Sciatic nerve (tissue), 2 donors: ENCODE results near the gene HINT3. TPM values are rescaled to one million over a fixed set of nuclear protein-coding genes. Genes with fewer than 3 reads are reported as not detected.
"Not testable (repeated sequence)": the region's sequence is repeated elsewhere in the genome, so short reads cannot be mapped to it uniquely, and the experiment has no call there.

Source experiments
- ATAC-seq: fragments of 200-7000 bp; cut with Tn5 transposase; one replicate; pipeline ENCODE4 v1.9.1; 2020; ENCODE audit warnings: mild to moderate bottlenecking, moderate library complexity
- DNase-seq: peaks from one replicate; pipeline ENCODE4 v3.0.0-alpha.2; 2020; ENCODE audit warnings: low spot score
- intact Hi-C: fragments of 100-400 bp; cut with DNase I; formaldehyde crosslinking; loops from one replicate; pipeline ENCODE4 v1.14.2; 2022
- total RNA-seq: library from RNA; stranded (reverse); fragmentation: NEBNext Ultra II Directional; extraction: Animal tissue kit (Norgen Biotek cat#: 25700); gene quantifications from one replicate; pipeline ENCODE4 v1.2.1, GENCODE V29; 2021
- donor health status: DM: no; HTN: no; CAD: no.
- donor health status: DM: no; HTN: no; CAD: no.

The HINT3 gene
- 25.0 TPM for total RNA-seq

GRCh38 chr6:125956506-125957390, at the start of gene HINT3:
HINT3 (plus strand) TSS chr6:125956770; CDS start chr6:125956978, 208 bp downstream.
- intact Hi-C loops, result loop anchor here (10.0 kb wide), 1 partner anchor 172 kb away; no protein-coding TSS in a partner anchor
- DNase-seq (peak; percentile 99), ATAC-seq (peak; percentile 98)

- DNase-seq, result no peak
- intact Hi-C loops, result no loop called here
- ATAC-seq, result no peak
Measured at GRCh38 chr6:125910527-125910926, 46.0 kb upstream of the HINT3 start.

GRCh38 chr6:125911051-125911451, 45.5 kb upstream of the HINT3 start:
- intact Hi-C loops, DNase-seq, ATAC-seq: not testable (repeated sequence)

- ATAC-seq, intact Hi-C loops, DNase-seq: not testable (repeated sequence)
Measured at GRCh38 chr6:125912430-125912829, 44.1 kb upstream of the HINT3 start.

GRCh38 chr6:125913145-125913544, 43.4 kb upstream of the HINT3 start:
- intact Hi-C loops, result no loop called here
- DNase-seq (no peak), ATAC-seq (no peak)

GRCh38 chr6:125913864-125914351, 42.7 kb upstream of the HINT3 start:
- DNase-seq (no peak), ATAC-seq (no peak)
- intact Hi-C loops, result no loop called here

GRCh38 chr6:125918230-125918629, 38.3 kb upstream of the HINT3 start:
- no peak for DNase-seq
- peak; percentile 57 for ATAC-seq
- intact Hi-C loops, result no loop called here

GRCh38 chr6:125918681-125919566, 37.6 kb upstream of the HINT3 start:
- intact Hi-C loops, result no loop called here
- ATAC-seq, result peak; percentile 95
- no peak for DNase-seq

- intact Hi-C loops, result no loop called here
- ATAC-seq (no peak), DNase-seq (no peak)
Measured at GRCh38 chr6:125919618-125920017, 37.0 kb upstream of the HINT3 start.

- ATAC-seq, result no peak
- intact Hi-C loops, result no loop called here
- no peak for DNase-seq
Measured at GRCh38 chr6:125922322-125922860, 34.2 kb upstream of the HINT3 start.

- DNase-seq, result no peak
- ATAC-seq, result no peak
- intact Hi-C loops, result no loop called here
Measured at GRCh38 chr6:125923366-125923877, 33.1 kb upstream of the HINT3 start.

GRCh38 chr6:125924169-125924568, 32.4 kb upstream of the HINT3 start:
- DNase-seq (no peak), ATAC-seq (no peak)
- intact Hi-C loops, result no loop called here

GRCh38 chr6:125924697-125925358, 31.7 kb upstream of the HINT3 start:
- intact Hi-C loops, result no loop called here
- no peak for DNase-seq
- no peak for ATAC-seq

- ATAC-seq (no peak), DNase-seq (no peak)
- intact Hi-C loops, result no loop called here
Measured at GRCh38 chr6:125926711-125927110, 29.9 kb upstream of the HINT3 start.

- no peak for DNase-seq
- intact Hi-C loops, result no loop called here
- ATAC-seq, result no peak
Measured at GRCh38 chr6:125927761-125928160, 28.8 kb upstream of the HINT3 start.

GRCh38 chr6:125930765-125931418, 25.7 kb upstream of the HINT3 start:
- no peak for DNase-seq
- intact Hi-C loops, result no loop called here
- no peak for ATAC-seq

GRCh38 chr6:125931733-125932450, 24.7 kb upstream of the HINT3 start:
- no peak for ATAC-seq
- intact Hi-C loops, result no loop called here
- no peak for DNase-seq

GRCh38 chr6:125932451-125932795, 24.1 kb upstream of the HINT3 start:
- DNase-seq, result no peak
- ATAC-seq, result no peak
- intact Hi-C loops, result no loop called here
